ENCODE data around the gene ZFY. TPM values are rescaled to one million over a fixed set of nuclear protein-coding genes. Genes with fewer than 3 reads are reported as not detected.

Gene ZFY
- total and polyA plus RNA-seq, 2 of the 8 experiments (the other 6 are each of a cell fraction or from before 2014, with no cell fraction given): 1.5 to 8.9 TPM

GRCh38 chrY:2949590-2950252 is 14.5 kb downstream of the ZFY start:
- no peak overlapping the region for H4K5ac ChIP-seq (ENCODE audit: insufficient read length, low read depth, low read length)
- H2AK5ac ChIP-seq (ENCODE audit: low read depth, low read length): no peak overlapping the region
- H4K20me1 ChIP-seq (replicated peaks in 1 of 2; ENCODE audit: control insufficient read depth in 1 of 2, insufficient read depth in 2 of 2, low read length in 2 of 2): no peaks in the 10 kb centered on the region
- no peaks in the 10 kb centered on the region for H3K9me3 ChIP-seq (ENCODE audit: insufficient read depth in 2 of 2, low read depth in 1 of 2, low read length in 1 of 2)
- peaks cover 0 to 4% (median 0%) of the 10 kb centered on the region in 4 experiments; a peak in 1 of 7 replicates for H3K4me1 ChIP-seq (replicated peaks in 1 of 4; ENCODE audit: control insufficient read depth in 3 of 4, insufficient read depth in 4 of 4, low read length in 3 of 4)
- H2BK5ac ChIP-seq (ENCODE audit: low read depth, low read length): no peak overlapping the region
- H3K56ac ChIP-seq (replicated peaks; ENCODE audit: insufficient read length, low read depth, low read length): no peak overlapping the region
- POLR2A ChIA-PET (ENCODE audit: partially characterized antibody): no interaction called here
- H3K23me2 ChIP-seq (ENCODE audit: low read depth, low read length): no peaks in the 10 kb centered on the region
- no peak overlapping the region for H3K14ac ChIP-seq (ENCODE audit: insufficient read length)
- no peak overlapping the region for H2BK120ac ChIP-seq (replicated peaks; ENCODE audit: low read depth, low read length)
- H2BK15ac ChIP-seq (ENCODE audit: low read length): no peak overlapping the region
- FAIRE-seq (no peak), DNase-seq (ENCODE audit: low read depth in 1 of 2, low spot score in 2 of 2) (no peak)
- WGBS, 2 experiments (ENCODE audit: extremely low coverage in 1 of 2, insufficient coverage in 1 of 2, insufficient read length in 1 of 2, insufficient replicate concordance in 2 of 2, low coverage in 1 of 2, low lambda C conversion rate in 2 of 2, missing lambda C conversion rate in 1 of 2): 90% methylated on average over 7 of the region's 7 CpGs; no CpG with 5 or more reads in 1 of the 2 experiments
- no peaks in the 10 kb centered on the region; a peak in 1 of 8 replicates for H3K36me3 ChIP-seq (ENCODE audit: control insufficient read depth in 2 of 4, insufficient read depth in 4 of 4, low read length in 3 of 4)
- H3K4ac ChIP-seq (replicated peaks; ENCODE audit: insufficient read length, low read depth, low read length): no peak overlapping the region
- H3K23ac ChIP-seq (ENCODE audit: insufficient read length): no peak overlapping the region
- no peak overlapping the region for H3K9ac ChIP-seq (replicated peaks in 1 of 4; ENCODE audit: extremely low read depth in 1 of 4, low read depth in 3 of 4, low read length in 3 of 4)
- H4K8ac ChIP-seq (ENCODE audit: extremely low read depth, insufficient read depth, low read length): no peak overlapping the region
- no peak overlapping the region for H2AFZ ChIP-seq (ENCODE audit: low read length)
- H3K18ac ChIP-seq (ENCODE audit: extremely low read depth, low read length): no peak overlapping the region
- no peak overlapping the region for H2BK12ac ChIP-seq (ENCODE audit: low read depth, low read length)
- H3K4me2 ChIP-seq (ENCODE audit: insufficient read depth in 1 of 2, low read depth in 2 of 2, low read length in 2 of 2): no peak overlapping the region
- peaks cover 0 to 67% of the 10 kb centered on the region in 2 experiments; a peak in 2 of 4 replicates for H3K79me2 ChIP-seq (ENCODE audit: control insufficient read depth in 1 of 2, insufficient read depth in 2 of 2, low read length in 2 of 2)
- H3K79me1 ChIP-seq (ENCODE audit: low read depth, low read length): no peaks in the 10 kb centered on the region
- CTCF ChIA-PET (ENCODE audit: partially characterized antibody): no interaction called here
- no peaks in the 10 kb centered on the region for H3K27me3 ChIP-seq (replicated peaks in 1 of 4; ENCODE audit: control insufficient read depth in 3 of 4, extremely low read depth in 1 of 4, insufficient read depth in 3 of 4, low read length in 3 of 4)
- no peak overlapping the region for H3K27ac ChIP-seq (ENCODE audit: low read depth, low read length)
- no peak overlapping the region for H2BK20ac ChIP-seq (ENCODE audit: low read length)
- H3K4me3 ChIP-seq (ENCODE audit: extremely low read depth in 1 of 4, insufficient read depth in 2 of 4, low read depth in 3 of 4, low read length in 4 of 4): no peak overlapping the region
- H4K91ac ChIP-seq (replicated peaks; ENCODE audit: insufficient read length, low read length): no peak overlapping the region
- TF ChIP-seq FOSL1 (IDR thresholded peaks at IDR 0.05; ENCODE audit: insufficient read depth, low read depth, low read length) (no peak), EZH2 (IDR thresholded peaks at IDR 0.05; ENCODE audit: low read depth, low read length, severe bottlenecking) (no peak)

All from H1 (cell line).